DMS 273 (cell line): ENCODE measurements around the gene HEYL.

Experiments
- DNase-seq: peaks from one replicate; lab custom pipeline; 2025; ENCODE audit not compliant: unreplicated experiment; lab: John Stamatoyannopoulos, UW

HEYL gene

GRCh38 chr1:39668111-39668510 lies 28.7 kb upstream of the HEYL start:
- DNase-seq = no peak

GRCh38 chr1:39666772-39667171 lies 27.3 kb upstream of the HEYL start:
- DNase-seq = no peak

- peak; percentile 87 for DNase-seq
Observed at GRCh38 chr1:39663559-39663958, 24.1 kb upstream of the HEYL start.

GRCh38 chr1:39662861-39663260 lies 23.4 kb upstream of the HEYL start:
- DNase-seq = peak; percentile 91

- no peak for DNase-seq
Observed at GRCh38 chr1:39659538-39659937, 20.1 kb upstream of the HEYL start.

GRCh38 chr1:39659110-39659509 lies 19.7 kb upstream of the HEYL start:
- DNase-seq = no peak

- DNase-seq = peak; percentile 100
Observed at GRCh38 chr1:39657923-39658485, 18.6 kb upstream of the HEYL start.

GRCh38 chr1:39657402-39657801 lies 18.0 kb upstream of the HEYL start:
- DNase-seq = peak; percentile 95

- peak; percentile 96 for DNase-seq
Observed at GRCh38 chr1:39656391-39656790, 16.9 kb upstream of the HEYL start.

GRCh38 chr1:39655578-39656268 lies 16.3 kb upstream of the HEYL start:
- DNase-seq = peak; percentile 95

- DNase-seq = no peak
Observed at GRCh38 chr1:39654291-39654690, 14.8 kb upstream of the HEYL start.

GRCh38 chr1:39653546-39654031 lies 14.1 kb upstream of the HEYL start:
- DNase-seq = peak; percentile 100

- no peak for DNase-seq
Observed at GRCh38 chr1:39652554-39652953, 13.1 kb upstream of the HEYL start.

- DNase-seq = no peak
Observed at GRCh38 chr1:39652105-39652504, 12.7 kb upstream of the HEYL start.

GRCh38 chr1:39650431-39650830 lies 11.0 kb upstream of the HEYL start:
- DNase-seq = no peak

GRCh38 chr1:39649636-39650185 lies 10.3 kb upstream of the HEYL start:
- DNase-seq = no peak

GRCh38 chr1:39648496-39648895 lies 9.1 kb upstream of the HEYL start:
- DNase-seq = no peak

- no peak for DNase-seq
Observed at GRCh38 chr1:39647247-39647646, 7.8 kb upstream of the HEYL start.

- DNase-seq = peak; percentile 100
Observed at GRCh38 chr1:39646232-39647081, 7.0 kb upstream of the HEYL start.

- no peak for DNase-seq
Observed at GRCh38 chr1:39645411-39646043, 6.1 kb upstream of the HEYL start.

- DNase-seq = no peak
Observed at GRCh38 chr1:39643705-39644104, 4.3 kb upstream of the HEYL start.
